NCI-H774 (cell line): ENCODE measurements around the gene C1QTNF12.
"Not testable (repeated sequence)": the region's sequence is repeated elsewhere in the genome, so short reads cannot be mapped to it uniquely, and the experiment has no call there.

Experiments used
- DNase-seq: peaks from one replicate; lab custom pipeline; 2025; lab: John Stamatoyannopoulos, UW

The C1QTNF12 gene

GRCh38 chr1:1259540-1259939 is 13.0 kb upstream of the C1QTNF12 start:
- DNase-seq, result no peak

DNA sequence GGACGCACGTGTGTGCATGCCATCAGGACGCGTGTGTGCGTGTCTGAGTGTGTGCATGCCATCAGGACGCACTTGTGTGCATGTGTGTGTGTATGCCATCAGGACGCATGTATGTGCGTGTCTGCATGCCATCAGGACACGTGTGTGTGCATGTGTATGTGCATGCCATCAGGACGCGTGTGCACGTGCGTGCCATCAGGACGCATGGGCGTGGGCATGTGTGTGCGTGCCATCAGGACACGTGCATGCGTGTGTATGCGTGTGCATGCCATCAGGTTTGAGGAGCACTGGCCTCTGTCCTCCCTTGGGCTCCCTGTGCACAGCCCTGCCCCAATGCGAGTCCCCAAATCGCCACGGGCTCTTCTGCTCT is 12.6 kb upstream of the C1QTNF12 start:
- DNase-seq, result no peak

GRCh38 chr1:1256956-1257871 is 10.7 kb upstream of the C1QTNF12 start:
- DNase-seq, result no peak

- no peak for DNase-seq
Observed at GRCh38 chr1:1255611-1256010, 9.1 kb upstream of the C1QTNF12 start.

DNA sequence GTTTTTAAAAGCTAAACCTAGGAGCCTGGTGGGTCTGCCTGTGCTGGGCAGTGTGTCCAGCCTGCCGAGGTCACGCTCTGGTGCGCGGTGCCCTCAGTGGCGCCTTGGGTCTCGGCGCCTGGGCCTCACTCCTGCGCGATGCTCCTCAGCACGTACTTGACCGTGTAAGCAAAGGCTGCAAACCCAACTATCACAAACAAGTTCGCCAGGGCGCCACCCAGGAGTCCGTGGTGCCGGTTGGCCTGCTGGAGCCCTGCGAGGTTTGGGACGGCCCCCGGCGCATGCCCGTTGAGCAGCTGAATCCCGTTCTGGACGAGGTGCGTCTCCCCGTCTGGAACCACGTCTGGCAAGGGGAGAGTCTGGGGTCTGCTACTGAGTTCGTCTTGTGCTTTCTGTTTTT is 8.6 kb upstream of the C1QTNF12 start:
- DNase-seq, result no peak

DNA sequence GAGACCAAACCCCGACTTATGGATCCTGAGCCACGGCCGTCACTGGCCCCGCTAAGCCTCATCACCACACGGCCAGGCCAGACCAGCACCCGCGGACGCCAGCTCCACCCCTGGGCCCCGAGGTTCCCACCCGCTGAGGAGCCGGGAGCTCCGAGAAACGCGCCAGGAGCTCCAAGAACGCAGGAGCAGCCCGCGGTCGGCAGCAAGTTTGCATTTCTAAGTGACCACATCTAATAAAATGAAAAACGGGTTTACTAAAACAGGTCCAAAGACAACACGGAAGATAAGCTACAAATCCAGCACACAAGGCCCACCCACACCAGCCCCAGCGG is 8.1 kb upstream of the C1QTNF12 start:
- no peak for DNase-seq

DNA sequence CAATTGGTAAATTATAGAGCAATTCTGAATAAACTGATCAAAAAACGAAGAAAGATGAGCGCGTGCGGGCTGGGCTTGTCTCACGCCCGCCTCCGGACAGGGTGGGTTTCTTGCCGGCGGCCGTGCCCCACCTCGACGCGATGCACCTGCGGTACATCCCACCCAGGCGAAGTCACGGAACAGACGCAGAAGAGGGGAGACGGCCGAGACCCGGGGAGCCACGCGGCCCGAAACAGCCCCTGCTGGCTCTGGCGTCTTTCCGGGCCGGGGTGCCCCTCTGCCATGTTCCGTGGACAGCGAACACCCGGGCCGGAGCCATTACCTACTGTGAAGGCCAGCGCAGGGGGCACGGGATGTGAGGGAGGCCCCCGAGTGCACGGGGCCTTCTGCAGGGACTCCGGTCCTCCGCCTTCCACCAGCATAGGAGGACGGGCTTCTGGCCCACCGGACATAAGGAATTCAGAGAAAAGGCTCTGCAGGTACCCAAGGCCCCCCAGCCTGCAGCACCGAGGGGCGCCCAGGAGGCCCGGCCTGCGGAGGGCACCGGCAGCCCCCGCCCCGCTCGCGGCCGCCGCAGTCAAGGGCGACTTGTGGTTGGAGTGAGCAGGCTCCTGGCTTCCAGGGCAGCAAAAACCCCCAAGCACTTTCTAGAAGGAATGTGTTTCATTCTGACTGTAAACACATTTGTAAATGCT is 7.6 kb upstream of the C1QTNF12 start:
- DNase-seq, result no peak

DNA sequence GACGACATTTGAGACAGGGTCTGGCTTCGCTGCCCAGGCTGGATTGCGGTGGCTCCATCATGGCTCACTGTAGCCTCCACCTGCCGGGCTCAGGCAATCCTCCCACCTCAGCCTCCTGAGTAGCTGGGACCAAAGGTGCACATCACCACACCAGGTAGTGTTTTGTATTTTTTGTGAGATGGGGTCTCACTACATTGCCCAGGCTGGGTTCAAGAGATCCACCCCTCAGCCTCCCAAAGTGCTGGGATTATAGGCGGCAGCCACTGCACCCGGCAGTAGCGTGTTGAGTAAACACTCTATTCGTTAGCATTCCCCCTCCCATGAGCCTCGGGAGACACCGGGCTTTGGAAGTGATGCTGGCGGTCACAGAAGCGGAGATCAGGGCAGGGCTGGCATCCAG is 6.8 kb upstream of the C1QTNF12 start:
- DNase-seq, result no peak

- DNase-seq, result no peak
Observed at GRCh38 chr1:1250786-1251284, 4.3 kb upstream of the C1QTNF12 start.

DNA sequence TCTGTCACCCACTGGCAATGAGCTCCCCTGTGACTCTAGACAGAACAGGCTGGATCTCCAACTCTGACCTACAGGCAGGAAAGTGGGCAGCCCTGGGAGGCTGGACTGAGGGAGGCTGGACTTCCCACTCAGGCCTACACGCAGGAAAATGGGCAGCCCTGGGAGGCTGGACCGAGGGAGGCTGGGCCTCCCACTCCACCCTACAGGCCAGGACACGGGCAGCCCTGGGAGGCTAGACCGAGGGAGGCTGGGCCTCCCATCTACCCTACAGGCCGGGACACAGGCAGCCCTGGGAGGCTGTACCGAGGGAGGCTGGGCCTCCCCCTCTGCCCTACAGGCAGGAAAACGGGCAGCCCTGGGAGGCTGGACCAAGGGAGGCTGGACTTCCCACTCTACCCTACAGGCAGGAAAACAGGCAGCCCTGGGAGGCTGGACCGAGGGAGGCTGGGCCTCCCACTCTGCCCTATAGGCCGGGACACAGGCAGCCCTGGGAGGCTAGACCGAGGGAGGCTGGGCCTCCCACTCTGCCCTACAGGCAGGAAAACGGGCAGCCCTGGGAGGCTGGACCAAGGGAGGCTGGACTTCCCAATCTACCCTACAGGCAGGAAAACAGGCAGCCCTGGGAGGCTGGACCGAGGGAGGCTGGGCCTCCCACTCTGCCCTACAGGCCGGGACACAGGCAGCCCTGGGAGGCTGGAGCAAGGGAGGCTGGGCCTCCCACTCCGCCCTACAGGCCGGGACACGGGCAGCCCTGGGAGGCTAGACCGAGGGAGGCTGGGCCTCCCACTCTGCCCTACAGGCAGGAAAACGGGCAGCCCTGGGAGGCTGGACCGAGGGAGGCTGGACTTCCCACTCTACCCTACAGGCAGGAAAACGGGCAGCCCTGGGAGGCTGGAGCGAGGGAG is 1.7 kb upstream of the C1QTNF12 start:
- DNase-seq, result not testable (repeated sequence)

- no peak for DNase-seq
Observed at GRCh38 chr1:1247341-1247913, 905 bp upstream of the C1QTNF12 start.

- DNase-seq, result no peak
Observed at GRCh38 chr1:1245817-1246576, 525 bp downstream of the C1QTNF12 start.

DNA sequence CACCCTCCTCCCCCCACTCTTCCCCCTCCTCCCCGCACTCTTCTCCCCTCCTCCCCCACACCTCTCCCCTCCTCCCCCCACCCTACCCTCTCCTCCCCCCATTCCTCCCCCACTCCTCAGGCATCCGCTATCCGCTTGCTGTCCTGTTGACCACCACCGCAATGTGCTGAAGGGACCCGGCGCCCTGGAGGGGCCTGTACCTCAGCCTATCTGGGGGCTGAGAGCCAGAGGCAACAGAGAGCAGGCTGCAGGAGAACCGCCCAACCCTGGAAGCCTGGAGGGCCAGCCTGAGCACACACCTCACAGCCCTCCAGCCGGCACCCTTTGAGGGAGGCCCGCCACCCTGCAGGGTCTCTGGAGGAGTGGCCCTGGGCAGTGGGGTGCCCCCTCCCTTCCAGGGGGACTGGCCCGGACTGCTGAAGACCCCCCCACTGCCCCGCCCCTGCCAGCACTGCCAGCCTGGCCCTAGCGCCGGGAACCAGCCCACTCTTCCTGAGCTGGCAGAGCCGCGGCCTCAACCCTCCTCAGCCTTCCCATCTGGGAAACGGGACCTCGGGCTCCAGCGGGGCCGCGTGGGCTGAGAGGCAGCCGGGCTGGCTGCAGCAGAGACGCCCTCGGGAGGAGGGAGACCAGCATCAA is 1.2 kb downstream of the C1QTNF12 start:
- no peak for DNase-seq

- DNase-seq, result no peak
Observed at GRCh38 chr1:1244192-1244811, 2.2 kb downstream of the C1QTNF12 start.

DNA sequence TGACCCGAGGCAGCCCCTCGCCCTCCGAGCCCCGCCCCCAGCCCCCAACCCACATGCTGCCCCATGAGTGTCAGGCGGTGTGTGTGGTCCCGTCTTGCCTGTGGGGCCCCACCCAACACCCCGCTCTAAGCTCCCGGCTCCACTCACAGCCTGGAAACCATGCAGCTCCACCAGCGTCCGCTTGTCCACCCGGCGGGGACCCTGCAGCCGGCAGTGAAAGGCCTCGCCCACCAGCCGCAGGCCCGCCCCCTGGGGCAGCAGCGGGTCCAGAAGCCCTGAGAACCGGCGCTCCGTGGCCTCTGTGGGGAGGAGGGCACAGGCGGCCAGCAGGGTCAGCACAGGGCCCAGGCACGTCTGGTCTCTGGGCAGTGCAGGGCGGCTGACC is 2.7 kb downstream of the C1QTNF12 start:
- no peak for DNase-seq

- no peak for DNase-seq
Observed at GRCh38 chr1:1243266-1243660, 3.3 kb downstream of the C1QTNF12 start.

DNA sequence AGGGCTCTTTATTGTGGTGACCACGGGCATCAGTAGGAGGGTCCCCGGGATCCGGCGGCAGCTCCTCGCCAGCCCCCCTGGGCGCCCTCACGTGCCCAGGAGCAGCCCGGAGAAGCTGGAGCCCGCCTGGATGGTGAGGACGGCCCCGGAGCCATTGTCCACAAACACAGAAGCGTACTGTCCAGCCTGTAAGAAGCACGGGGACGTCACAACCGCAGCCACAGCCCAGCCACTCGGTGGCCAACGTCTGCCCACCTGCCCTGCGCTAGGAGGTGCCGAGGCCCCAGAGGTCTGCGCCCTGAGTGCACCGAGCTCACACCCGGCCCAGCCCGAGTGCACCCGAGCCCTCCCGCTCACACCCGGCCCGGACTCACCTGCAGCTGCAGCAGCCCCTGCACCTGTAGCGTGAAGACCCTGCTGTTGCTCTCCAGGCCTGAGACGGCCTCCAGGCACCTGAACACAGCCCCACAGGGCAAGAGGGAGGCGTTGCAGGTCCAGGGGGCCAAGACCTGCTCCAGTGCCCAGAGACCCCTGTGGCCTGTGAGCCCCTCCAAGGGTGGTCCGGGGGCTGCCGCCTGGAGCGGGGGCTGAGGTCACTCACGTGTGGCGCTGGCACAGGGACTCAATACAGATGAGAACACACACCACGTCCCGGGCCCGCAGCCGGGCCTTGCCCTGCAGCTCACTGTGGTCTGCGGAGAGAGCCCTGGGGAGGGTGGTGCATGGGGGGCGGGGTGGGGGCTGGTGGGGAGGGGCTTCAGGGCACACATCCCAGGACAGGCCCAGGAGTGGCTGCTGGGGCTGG is 3.9 kb downstream of the C1QTNF12 start:
- DNase-seq, result no peak

DNA sequence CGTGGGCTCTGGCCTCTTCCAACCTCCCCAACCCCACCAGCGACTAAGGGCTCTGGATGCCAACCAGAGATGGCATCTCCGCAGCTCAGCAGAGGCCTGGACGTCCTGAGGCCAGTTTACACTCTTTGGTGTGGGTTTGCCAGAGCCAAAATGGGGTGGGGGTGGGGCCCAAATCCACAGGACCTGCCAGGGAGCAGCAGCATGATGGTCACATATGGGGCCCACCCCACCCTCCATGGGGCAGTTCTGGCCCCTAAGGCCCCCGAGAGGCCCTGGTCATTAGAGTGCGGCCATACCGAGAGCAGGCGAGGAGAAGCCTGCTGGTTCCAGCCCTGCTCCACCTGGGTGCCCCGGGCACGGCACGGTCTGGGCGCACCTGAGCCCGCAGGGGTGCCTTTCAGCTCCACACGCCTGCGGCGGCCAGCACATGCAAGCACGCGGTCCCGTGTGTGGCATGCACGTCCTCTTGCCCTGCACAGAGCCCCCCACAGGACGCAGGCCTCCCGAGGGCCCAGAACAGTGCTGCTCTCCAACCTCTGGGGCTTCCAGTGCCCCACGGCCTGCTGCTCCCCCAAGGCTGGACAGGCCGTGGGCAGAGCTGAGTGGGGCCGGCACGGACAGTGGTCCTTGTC is 4.8 kb downstream of the C1QTNF12 start:
- DNase-seq, result no peak
